Stimulated activated CD4-positive, alpha-beta T cell treated with anti-CD3 and anti-CD28 coated beads, Interleukin-12 subunit alpha, Interleukin-12 subunit beta, amount 100 ng/mL, for 48 hours (primary cell): ENCODE data around the gene SCAF8.
"Not testable (repeated sequence)": the region's sequence is repeated elsewhere in the genome, so short reads cannot be mapped to it uniquely, and the experiment has no call there.

Experiments
- DNase-seq, 3 donors: peaks; one replicate each; pipeline ENCODE4 v3.0.0-alpha.2; 2020; ENCODE audit warnings: low read depth in 2 of 3, low spot score in 1 of 3

Gene SCAF8, protein sequence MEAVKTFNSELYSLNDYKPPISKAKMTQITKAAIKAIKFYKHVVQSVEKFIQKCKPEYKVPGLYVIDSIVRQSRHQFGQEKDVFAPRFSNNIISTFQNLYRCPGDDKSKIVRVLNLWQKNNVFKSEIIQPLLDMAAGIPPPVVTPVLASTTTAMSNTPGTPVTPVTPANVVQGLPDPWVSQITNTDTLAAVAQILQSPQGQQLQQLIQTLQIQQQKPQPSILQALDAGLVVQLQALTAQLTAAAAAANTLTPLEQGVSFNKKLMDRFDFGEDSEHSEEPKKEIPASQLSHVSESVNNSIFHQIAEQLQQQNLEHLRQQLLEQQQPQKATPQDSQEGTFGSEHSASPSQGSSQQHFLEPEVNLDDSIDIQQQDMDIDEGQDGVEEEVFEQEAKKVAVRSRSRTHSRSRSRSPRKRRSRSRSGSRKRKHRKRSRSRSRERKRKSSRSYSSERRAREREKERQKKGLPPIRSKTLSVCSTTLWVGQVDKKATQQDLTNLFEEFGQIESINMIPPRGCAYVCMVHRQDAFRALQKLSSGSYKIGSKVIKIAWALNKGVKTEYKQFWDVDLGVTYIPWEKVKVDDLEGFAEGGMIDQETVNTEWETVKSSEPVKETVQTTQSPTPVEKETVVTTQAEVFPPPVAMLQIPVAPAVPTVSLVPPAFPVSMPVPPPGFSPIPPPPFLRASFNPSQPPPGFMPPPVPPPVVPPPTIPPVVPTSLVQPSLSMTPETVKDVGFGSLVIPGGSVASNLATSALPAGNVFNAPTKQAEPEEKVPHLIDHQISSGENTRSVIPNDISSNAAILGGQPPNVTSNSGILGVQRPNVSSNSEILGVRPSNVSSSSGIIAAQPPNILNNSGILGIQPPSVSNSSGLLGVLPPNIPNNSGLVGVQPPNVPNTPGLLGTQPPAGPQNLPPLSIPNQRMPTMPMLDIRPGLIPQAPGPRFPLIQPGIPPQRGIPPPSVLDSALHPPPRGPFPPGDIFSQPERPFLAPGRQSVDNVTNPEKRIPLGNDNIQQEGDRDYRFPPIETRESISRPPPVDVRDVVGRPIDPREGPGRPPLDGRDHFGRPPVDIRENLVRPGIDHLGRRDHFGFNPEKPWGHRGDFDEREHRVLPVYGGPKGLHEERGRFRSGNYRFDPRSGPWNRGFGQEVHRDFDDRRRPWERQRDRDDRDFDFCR (N-terminal part only)

DNA sequence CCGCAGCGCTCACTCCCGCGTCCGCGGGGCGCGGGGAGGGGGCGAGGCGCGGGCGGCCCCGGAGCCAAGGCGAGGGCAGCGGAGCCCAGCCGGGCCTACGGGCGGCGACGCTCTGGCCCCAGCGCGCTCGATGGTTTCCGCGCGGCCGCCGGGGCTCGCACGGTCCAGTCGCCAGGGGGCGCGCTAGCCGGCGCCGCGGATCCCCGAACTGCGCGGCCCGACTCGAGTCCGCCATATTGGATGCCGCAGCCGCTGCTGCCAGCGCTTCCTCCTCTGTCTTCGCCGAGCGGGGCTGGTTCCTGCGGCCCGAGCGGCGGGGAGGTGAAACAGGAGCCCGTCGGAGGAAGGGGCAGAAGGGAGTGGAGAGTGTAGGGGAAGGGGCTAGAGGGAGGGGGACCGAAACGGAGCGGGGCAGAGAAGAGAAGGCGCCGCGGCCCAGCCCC lies at the start of gene SCAF8:
TSS of gene SCAF8 (plus strand) at position 234 of the 443 bp plus-strand sequence. CDS start 485 bp downstream, outside the sequence.
- DNase-seq, result peak; percentile 68 to 80 (median 72)

DNA sequence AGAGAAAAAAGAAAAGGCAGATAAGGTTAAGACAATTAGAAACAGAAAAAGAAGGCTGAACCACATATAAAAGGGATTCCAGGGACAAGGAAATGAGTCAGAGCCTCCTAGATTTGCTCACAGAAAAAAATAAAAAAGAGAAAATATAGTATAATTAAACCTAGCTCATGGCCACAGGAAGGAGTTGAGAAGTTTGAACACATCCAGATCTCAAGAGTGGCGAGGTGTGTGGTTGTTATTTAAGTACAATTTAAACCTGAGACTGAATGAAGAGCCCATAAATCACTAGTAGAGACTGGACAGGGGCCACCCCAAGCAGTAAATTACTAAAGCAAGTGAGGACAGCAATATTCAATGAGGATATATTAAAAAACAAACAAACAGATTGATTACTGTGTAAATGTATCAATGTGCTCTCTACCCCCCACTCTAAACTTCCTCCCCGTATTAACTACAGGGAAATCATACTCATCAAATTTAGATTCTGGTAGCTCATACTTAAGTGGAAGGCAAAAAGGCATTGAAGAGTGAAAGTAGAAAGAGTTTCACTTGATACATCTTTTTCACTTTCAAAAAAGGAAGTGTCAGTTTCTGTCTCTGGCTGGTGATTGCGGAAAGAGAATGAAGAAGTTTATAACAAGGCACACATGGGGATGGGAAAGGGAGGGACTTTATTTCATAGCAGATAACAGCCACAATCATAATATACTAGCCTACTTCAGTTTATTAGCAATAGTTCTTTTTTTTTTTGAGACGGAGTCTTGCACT lies 49.3 kb upstream of the SCAF8 start:
- DNase-seq, result no peak

DNA sequence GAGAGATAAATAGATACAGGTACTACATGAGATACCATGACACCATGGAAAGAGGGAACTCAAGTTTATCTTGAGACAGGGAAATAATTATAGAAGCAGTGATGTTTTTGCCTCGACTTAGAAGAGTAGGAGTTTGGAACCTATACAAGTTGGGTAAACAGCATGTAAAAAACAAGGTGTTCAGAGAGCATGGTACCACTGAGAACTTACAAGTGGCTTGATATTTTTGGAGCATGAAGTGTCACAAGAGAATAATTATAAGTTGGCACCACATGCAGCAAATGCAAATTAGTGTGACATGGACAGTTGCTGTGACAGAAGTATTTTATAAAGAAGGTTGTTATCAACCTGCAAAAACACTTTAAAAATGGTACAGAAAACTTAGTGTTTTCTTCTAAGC lies 47.1 kb upstream of the SCAF8 start:
- no peak for DNase-seq

DNA sequence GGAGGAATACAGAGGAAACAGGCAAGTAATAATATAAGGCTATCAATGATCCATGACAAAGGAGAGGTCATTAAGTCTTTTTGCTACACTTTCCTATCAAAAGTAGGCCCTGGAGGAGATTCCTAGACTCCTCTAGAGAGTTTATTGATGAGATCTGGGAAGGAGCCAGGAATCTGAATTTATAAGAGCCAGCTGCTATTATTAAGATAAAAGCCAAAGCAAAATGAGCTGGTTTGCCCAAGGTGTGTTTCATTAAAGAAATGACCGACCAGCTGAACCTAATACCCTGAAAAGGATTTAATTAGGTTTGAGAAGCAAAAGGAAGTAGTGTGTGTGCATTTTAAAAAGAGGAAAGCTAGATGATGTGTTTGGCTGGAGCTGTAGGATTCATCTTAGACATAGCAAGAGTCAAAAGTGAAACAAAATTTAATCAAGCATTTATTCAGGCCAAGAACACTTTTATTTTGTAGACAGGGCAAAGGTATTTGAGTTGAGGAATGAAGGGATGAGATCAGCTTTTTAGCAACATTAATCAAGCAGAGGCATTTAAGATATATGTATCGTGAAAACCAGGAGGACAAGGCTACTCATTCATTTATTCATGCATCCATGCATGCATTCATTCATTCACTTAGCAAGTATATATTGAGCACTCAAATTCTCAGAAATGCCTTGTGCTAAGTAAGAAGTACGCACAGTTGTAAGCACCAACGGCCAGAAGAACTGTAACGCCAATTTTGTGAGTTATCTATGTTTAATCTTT lies 43.5 kb upstream of the SCAF8 start:
- DNase-seq, result no peak

DNA sequence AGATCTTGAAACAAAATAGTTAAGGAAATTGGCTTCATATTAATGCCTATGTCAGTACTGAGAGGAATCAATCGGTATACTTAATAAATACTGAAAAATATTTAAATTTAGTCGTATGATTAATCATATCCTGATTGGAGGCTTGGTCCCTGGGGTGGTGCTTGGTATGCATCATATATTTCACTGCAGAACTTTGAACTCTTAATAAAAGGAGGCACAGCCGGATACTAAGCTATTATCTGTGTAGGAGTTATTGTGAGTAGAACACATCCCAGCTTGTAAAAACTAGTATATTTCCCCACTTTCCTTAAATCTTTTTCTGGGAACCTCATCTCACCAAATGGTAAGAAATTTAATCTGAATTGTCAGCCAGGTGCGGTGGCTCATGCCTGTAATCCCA lies 42.4 kb upstream of the SCAF8 start:
- no peak for DNase-seq

DNA sequence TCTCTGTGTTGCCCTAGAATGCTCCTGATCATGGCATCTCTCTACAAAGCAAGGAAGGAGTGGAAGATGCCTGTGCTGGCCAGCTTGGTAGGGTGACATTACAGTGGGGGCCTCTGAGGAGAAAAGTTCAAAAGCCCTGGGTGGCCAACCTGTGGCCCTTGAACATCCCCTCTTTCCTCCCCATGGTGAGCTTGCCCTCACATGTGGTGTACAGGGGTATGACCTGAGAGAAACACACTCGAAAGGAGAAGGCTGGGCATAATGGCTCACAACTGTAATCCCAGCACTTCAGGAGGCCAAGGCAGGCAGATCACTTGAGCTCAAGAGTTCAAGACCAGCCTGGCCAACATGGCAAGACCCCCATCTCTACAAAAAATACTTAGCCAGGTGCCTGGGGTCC lies 36.6 kb upstream of the SCAF8 start:
- no peak for DNase-seq

DNA sequence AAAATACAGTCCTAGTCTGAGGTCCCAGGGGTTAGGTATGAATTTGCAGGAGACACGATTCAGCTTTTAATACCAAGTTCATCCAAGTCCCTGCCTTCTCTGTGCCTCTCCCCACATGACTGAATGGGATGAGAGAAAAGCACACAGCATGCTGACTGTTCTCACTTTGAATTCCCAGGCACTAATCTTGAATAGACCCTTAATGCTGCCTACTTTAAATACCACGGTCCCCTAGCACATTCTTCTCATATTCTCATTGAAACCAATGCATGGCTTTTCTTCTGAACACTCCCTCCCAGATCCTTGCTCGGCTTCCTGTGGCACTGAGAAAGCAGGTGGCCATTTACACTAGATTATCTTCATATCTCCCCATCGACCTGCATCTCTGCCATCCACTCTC lies 30.1 kb upstream of the SCAF8 start:
- DNase-seq, result no peak

DNA sequence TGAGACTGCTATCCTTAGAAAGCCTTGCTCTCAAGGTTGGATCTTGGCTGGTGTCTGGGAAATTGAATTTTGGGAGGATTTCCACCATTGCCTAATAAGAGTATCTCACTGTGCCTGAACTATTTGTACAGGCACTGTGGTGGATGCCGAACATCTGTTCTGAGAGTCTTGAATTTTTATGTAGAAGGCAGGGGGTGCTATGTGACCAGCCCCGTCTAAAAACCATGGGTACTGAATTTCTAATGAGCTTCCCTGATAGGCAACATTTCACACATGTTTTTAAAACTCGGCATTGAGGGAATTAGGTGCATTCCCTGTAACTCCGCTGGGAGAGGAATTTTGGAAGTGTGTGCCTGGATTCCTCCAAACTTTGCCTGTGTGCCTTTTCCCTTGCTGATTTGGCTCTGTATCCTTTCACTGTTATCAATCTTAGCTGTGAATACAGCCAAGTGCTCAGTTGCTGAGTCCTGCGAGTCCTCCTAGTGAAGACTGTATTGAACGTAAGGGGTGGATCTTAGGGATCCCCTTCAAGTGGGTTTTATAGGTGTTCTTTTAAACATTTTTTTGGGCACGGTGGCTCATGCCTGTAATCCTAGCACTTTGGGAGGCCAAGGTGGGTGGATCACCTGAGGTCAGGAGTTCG lies 27.6 kb upstream of the SCAF8 start:
- DNase-seq, result no peak

DNA sequence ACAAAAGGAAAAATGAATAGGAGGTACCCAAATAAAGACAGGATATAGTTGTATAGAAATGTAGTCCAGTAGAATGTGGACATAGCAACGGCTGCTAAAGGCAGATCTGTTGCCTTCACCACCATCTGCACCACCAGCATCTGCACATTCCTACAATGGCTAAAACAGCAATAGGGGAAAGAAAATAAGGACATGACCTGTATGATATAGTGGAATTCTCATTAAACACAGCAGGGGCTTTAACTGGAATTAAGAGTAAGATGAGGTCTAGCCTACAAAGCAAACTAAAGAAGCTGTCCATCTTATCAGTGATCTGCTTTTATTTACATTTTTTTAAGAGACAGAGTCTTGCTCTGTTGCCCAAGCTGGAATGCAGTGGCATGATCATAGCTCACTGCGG lies 26.8 kb upstream of the SCAF8 start:
- DNase-seq, result no peak

DNA sequence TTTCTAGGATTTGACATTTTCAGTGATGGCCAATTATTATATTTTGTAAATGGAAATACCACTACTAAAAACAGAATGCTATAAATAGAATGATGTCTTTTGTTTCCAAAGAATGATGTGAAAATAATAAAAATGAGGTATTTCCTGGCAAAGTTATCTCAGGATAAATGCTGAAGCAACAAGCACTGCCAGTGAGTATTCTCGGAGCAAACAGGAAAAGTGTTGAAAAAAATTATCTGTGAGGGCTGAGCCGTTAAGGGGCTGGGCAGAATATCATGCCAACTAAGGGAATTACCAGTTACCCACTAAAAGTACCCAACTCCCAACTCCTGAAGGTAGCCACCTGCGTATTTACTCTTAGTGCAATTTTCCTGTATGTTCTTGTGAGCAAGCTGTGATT lies 23.6 kb upstream of the SCAF8 start:
- no peak for DNase-seq

DNA sequence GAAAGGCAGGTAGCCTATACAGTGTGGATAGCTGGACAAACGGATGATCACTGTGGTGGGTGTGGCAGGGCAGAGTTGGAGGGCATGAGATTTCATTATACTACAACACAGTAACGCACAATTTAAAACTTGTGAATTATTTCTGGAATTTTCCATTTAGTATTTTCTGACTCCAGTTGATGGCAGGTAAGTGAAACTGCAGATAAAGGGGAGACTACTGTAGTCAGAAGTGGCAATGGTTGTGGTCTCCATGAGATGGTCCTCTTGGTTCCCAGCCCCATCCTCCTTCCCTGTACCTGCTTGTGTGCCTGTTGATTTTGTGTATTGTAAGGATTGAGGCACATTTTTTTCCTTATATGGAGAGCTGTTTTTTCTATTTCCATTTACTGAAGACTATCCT lies 22.5 kb upstream of the SCAF8 start:
- no peak for DNase-seq

DNA sequence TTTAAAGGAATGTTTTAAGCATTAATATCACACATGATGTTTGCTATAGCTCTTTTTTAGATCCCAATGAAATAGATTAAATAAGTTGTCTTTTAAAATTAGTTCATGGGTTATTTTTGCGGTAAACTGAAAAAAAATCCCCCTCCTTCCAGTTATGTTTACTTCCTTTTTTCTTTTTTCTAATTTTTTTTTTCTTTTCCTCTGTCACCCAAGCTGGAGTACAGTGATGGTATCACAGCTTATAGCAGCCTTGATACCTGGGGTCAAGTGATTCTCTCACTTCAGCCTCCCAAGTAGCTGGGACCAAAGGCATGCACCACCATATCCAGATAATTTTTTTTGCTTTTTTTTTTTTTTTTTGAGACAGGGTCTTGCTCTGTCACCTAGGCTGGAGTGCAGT lies 17.8 kb upstream of the SCAF8 start:
- DNase-seq, result no peak

DNA sequence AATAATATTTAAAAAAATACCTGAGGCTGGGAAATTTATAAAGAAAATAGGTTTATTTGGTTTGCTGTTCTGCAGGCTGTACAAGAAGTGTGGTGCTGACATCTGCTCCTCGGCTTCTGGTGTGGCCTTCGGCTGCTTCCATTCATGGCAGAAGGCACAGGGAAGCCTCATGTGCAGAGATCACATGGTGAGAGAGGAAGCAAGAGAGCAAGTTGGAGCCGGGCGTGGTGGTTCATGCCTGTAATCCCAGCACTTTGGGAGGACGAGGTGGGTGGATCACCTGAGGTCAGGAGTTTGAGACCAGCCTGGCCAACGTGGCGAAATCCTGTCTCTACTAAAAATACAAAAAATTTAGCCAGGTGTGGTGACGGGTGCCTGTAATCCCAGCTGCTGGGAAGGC lies 16.9 kb upstream of the SCAF8 start:
- DNase-seq, result not testable (repeated sequence)

DNA sequence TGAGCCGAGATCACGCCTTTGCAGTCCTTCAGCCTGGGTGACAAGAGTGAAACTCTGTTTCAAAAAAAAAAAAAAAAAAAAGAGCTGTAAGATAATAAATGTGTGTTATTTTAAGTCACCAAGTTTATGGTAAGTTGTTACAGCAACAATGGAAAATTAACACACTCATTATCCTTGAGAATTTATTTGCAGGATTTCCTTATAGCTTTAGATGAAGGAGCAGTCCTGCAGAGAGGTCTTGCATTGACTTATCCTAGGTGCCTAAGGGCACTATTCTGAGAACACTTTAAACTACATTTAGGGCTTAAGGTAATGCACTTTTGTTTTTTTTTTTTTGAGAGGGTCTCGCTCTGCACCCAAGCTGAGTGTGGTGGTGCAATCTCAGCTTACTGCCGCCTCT lies 13.8 kb upstream of the SCAF8 start:
- DNase-seq, result no peak

DNA sequence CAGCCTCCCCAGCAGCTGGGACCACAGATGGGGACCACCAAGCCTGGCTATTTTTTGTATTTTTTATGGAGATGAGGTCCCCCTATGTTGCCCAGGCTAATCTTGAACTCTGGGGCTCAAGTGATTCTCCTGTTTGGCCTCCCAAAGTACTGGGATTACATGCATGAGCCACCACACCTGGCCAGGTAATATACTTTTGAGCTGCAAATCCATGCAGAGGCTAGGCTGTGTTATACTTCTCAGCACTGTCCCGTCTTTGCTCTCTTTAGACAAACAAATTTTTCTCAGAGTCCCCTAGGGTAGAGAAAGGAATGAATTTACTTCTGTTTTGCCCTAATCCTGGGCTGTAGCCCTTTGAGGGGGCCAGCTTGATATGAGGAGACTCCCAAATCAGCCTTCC lies 13.4 kb upstream of the SCAF8 start:
- DNase-seq, result no peak

DNA sequence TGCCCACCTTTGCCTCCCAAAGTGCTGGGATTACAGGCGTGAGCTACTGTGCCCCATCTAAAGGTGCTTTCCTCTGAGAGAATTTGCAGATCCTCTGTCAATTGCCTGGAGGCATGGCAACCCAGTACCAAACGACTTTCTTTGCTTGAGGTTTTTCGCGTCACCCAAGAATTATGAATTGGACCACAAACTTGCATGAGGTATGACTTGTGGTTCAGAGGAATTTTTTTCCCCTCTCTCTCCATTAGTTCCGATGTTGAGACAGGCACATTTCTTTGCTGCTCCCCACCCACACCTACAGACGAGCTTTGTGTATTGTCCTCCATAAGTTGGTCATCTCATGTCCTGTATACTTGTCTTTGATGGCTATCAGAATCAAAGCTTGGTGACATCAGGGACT lies 11.8 kb upstream of the SCAF8 start:
- no peak for DNase-seq

DNA sequence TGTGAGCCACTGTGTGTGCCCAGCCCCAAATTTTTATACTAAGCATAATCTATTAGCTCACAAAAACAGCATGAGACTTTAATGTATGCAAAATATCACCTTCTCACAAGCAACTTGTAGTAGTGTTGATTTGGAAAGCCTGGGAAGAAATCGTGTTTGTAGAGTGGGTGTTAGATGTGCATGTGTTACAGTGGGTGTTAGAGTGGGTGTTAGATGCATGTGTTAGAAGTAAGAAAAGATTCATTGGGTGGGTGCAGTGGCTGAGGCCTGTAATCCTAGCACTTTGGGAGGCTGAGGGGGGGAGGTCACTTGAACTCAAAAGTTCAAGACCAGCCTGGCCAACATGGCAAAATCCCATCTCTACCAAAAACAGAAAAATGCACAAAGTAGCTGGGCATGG lies 6.3 kb upstream of the SCAF8 start:
- no peak for DNase-seq

DNA sequence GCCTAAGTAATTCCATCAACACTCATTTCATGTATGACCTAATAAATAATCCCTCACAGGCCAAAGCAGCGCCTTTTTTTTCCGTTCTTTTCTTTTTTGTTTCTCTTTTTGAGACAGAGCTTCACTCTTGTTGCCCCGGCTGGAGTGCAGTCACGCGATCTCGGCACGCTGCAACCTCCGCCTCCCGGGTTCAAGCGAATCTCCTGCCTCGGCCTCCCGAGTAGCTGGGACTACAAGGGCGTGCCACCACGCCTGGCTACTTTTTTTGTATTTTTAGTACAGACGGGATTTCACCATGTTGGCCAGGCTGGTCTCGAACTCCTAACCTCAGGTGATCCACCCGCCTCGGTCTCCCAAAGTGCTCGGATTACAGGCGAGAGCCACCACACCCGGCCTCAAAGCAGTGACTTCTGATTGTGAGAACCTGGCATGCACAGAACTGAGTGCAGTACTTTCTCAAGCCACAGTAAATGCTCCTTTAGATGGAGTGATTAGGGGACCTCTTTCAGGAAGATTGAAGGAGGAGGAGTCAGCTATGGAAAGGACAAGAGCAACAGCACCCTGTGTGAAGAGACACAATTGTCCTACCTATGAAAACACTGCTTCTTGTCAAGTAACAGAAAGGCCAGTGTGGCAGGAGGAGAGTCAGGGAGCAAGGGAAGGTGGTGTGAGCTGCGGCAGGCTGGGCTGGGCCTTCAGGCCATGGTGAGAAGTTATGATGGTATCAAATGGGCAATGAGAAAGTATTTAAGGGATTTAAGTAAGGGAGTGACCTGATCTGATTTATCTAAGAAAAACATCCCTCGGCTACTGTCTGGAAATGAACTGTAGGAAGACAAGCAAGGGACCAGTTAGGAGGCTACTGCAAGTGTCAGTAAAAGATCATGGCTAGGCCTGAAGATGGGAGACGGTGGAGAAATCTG lies 1.7 kb upstream of the SCAF8 start:
- DNase-seq, result no peak
